ENCODE measurements around the gene THBD. TPM values are rescaled to one million over a fixed set of nuclear protein-coding genes. Genes with fewer than 3 reads are reported as not detected.

THBD gene
- total RNA-seq, 1 donor from 2014 or later: 37.5 TPM

- Mint-ChIP-seq H3K27me3 (ENCODE audit: low read depth) (peaks cover 2% of the 10 kb centered on the region), H3K27ac (ENCODE audit: unreplicated experiment) (no peak overlapping the region), H3K4me3 (ENCODE audit: unreplicated experiment) (no peak overlapping the region), H3K36me3 (ENCODE audit: low read depth) (peaks cover 1% of the 10 kb centered on the region), H3K9me3 (ENCODE audit: low read depth) (no peaks in the 10 kb centered on the region), H3K4me1 (ENCODE audit: low read depth) (no peaks in the 10 kb centered on the region)
- no peak for DNase-seq (ENCODE audit: low spot score)
- TF ChIP-seq, protein P1, sequence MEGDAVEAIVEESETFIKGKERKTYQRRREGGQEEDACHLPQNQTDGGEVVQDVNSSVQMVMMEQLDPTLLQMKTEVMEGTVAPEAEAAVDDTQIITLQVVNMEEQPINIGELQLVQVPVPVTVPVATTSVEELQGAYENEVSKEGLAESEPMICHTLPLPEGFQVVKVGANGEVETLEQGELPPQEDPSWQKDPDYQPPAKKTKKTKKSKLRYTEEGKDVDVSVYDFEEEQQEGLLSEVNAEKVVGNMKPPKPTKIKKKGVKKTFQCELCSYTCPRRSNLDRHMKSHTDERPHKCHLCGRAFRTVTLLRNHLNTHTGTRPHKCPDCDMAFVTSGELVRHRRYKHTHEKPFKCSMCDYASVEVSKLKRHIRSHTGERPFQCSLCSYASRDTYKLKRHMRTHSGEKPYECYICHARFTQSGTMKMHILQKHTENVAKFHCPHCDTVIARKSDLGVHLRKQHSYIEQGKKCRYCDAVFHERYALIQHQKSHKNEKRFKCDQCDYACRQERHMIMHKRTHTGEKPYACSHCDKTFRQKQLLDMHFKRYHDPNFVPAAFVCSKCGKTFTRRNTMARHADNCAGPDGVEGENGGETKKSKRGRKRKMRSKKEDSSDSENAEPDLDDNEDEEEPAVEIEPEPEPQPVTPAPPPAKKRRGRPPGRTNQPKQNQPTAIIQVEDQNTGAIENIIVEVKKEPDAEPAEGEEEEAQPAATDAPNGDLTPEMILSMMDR (IDR thresholded peaks at IDR 0.05): no peak
Observed at GRCh38 chr20:23095499-23095898, 46.0 kb upstream of the THBD start.

- peaks cover 2% of the 10 kb centered on the region for H3K27me3 Mint-ChIP-seq (ENCODE audit: low read depth)
- H3K9me3 Mint-ChIP-seq (ENCODE audit: low read depth): no peaks in the 10 kb centered on the region
Observed at GRCh38 chr20:23094927-23095326, 45.5 kb upstream of the THBD start.

DNA sequence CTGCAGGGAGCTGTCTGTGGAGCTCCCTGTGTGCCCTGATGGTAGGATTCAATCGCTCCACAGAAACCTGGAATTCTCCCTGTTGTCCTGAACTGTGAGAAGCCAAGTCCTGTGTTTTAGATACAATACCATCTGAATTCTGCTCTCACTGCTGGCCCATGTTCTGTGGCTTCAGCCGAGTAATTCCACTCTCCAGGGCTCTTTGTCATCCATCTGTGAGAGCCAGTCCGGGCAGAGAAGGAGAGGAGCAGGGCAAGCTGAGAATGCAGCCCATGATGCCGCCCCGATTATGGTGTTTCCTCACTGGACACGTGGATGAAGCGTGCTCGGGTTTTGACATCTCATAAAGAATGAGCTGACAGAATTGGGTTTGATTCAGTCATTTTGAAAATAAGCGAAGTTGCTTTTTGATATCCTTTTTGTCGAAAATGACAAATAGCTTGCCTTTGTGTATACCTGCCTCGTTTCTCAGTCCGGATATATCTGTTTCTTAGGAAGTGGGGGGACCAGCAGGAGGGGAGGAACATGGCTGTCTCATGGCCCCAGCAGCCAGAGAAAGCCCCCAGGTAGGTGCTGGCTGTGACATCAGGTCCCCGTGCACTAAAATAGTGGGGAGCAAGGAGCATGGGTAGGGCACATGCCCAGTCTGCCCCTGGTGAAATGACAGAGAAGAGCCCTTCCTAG is 44.9 kb upstream of the THBD start:
- no peak overlapping the region for H3K27ac Mint-ChIP-seq (ENCODE audit: unreplicated experiment)
- peaks cover 1% of the 10 kb centered on the region for H3K36me3 Mint-ChIP-seq (ENCODE audit: low read depth)
- no peak overlapping the region for H3K4me3 Mint-ChIP-seq (ENCODE audit: unreplicated experiment)

More at GRCh38 chr20:23094927-23095326, 45.5 kb upstream of the THBD start:
- DNase-seq (ENCODE audit: low spot score): no peak
- Mint-ChIP-seq H3K36me3 (ENCODE audit: low read depth) (peaks cover 1% of the 10 kb centered on the region), H3K4me1 (ENCODE audit: low read depth) (no peaks in the 10 kb centered on the region), H3K4me3 (ENCODE audit: unreplicated experiment) (no peak overlapping the region), H3K27ac (ENCODE audit: unreplicated experiment) (no peak overlapping the region)
- TF ChIP-seq, protein P1 (IDR thresholded peaks at IDR 0.05): no peak

GRCh38 chr20:23093613-23094012 is 44.1 kb upstream of the THBD start:
- DNase-seq (ENCODE audit: low spot score): no peak
- Mint-ChIP-seq H3K4me3 (ENCODE audit: unreplicated experiment) (no peak overlapping the region), H3K27me3 (ENCODE audit: low read depth) (peaks cover 2% of the 10 kb centered on the region), H3K27ac (ENCODE audit: unreplicated experiment) (no peak overlapping the region), H3K36me3 (ENCODE audit: low read depth) (peaks cover 1% of the 10 kb centered on the region), H3K4me1 (ENCODE audit: low read depth) (no peaks in the 10 kb centered on the region), H3K9me3 (ENCODE audit: low read depth) (no peaks in the 10 kb centered on the region)
- TF ChIP-seq, protein P1 (IDR thresholded peaks at IDR 0.05): no peak

More for the DNA sequence above, 44.9 kb upstream of the THBD start:
- TF ChIP-seq, protein P1 (IDR thresholded peaks at IDR 0.05): no peak
- Mint-ChIP-seq H3K27me3 (ENCODE audit: low read depth) (peaks cover 2% of the 10 kb centered on the region), H3K4me1 (ENCODE audit: low read depth) (no peaks in the 10 kb centered on the region), H3K9me3 (ENCODE audit: low read depth) (no peaks in the 10 kb centered on the region)
- DNase-seq (ENCODE audit: low spot score): no peak

GRCh38 chr20:23092861-23093495 is 43.5 kb upstream of the THBD start:
- H3K9me3 Mint-ChIP-seq (ENCODE audit: low read depth): no peaks in the 10 kb centered on the region
- H3K36me3 Mint-ChIP-seq (ENCODE audit: low read depth): no peaks in the 10 kb centered on the region
- H3K4me3 Mint-ChIP-seq (ENCODE audit: unreplicated experiment): no peak overlapping the region
- H3K27ac Mint-ChIP-seq (ENCODE audit: unreplicated experiment): no peak overlapping the region
- no peak for DNase-seq (ENCODE audit: low spot score)
- no peaks in the 10 kb centered on the region for H3K27me3 Mint-ChIP-seq (ENCODE audit: low read depth)
- TF ChIP-seq, protein P1 (IDR thresholded peaks at IDR 0.05): no peak
- no peaks in the 10 kb centered on the region for H3K4me1 Mint-ChIP-seq (ENCODE audit: low read depth)

Data from chondrocyte (in vitro differentiated cells).